ENCODE measurements around the gene CIP2A.
A peak's percentile ranks its signal among the peaks of the same experiment; 100 is the strongest.

CIP2A gene

DNA sequence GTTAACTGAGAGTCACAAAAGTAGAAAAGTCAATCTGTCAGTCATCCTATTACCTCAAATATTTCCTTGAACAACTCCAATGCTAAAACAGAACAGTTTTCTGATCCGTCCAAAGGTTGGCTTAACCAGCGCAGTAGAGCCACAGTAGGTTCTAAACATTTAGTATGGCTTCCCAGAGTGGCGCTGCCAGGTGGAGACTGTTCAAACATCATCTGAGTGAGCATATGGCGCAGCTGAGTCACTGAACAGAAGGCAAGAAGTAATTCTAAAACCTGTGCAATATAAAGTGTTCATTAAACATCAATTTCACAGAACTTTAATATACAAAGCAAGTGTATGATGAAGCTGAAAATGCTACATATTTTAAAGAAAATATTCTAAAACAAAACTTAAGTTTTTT lies 19.9 kb downstream of the CIP2A start:
- DNase-seq = no peak
- in situ Hi-C loops (cut with HindIII; ENCODE audit: low pct_ligation_motif_present, low pct_unique_long_range_greater_than_20kb, low sequenced_read_pairs) = no loop called here

DNA sequence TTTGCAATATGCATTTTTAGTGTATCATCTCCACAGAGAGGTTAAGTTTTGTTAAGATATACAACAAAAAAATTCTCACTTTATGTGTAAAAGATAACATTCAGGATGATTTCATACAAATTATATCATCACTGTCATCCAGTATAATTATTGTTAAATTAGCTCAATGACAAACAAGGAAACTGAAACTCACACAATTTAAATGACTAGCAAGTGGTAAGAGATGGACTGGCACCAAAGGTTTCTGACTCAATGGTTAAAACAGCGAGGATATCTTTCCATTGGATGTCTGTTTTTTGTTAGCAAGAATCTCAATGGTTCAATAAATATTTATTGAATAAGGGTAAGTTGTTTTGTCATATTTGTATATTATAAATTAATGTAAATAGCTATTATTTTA lies 22.6 kb downstream of the CIP2A start:
- no peak for DNase-seq
- in situ Hi-C loops (cut with HindIII; ENCODE audit: low pct_ligation_motif_present, low pct_unique_long_range_greater_than_20kb, low sequenced_read_pairs) = no loop called here

DNA sequence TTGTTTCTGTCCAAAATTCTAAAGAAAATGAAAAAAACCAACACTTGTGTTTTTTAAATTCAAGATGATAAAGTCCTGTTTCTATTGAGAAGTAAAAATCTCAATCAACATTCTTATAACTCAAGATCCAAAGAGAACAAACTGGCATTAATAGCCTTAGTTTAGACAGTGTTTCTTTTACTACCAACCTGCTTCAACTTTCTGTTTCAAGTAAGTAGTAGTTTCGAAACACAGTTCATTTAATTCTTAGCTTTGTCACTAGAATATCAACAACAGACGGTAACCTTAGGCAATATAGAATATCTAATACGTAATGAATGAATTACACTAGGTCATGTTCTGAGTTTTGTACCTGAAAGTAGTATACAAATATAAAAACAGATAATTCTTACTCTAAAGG lies 23.7 kb downstream of the CIP2A start:
- in situ Hi-C loops (cut with HindIII; ENCODE audit: low pct_ligation_motif_present, low pct_unique_long_range_greater_than_20kb, low sequenced_read_pairs) = no loop called here
- no peak for DNase-seq

GRCh38 chr3:108564564-108564963 lies 24.7 kb downstream of the CIP2A start:
- DNase-seq = no peak
- in situ Hi-C loops (cut with HindIII; ENCODE audit: low pct_ligation_motif_present, low pct_unique_long_range_greater_than_20kb, low sequenced_read_pairs) = no loop called here

DNA sequence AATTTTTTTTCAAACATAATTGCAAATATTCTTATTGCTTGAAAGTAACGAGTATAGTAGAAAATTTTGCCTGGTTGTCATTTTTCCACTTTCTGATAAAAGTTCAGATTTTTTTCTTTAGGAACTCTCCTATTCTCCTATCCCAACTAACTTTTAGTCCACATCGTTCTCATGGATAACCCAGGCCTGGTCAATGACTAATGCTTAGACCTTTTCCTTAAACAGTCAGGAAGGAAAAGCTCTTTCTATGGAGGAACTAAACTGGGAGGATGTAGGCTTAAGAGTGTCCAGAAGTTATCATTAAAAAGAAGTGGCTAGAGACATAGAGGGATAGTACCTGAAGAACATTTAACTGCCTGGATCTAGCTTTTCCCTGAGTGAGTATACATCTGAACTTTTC lies 26.7 kb downstream of the CIP2A start:
- in situ Hi-C loops (cut with HindIII; ENCODE audit: low pct_ligation_motif_present, low pct_unique_long_range_greater_than_20kb, low sequenced_read_pairs) = no loop called here
- no peak for DNase-seq

- no peak for DNase-seq
- in situ Hi-C loops (cut with HindIII; ENCODE audit: low pct_ligation_motif_present, low pct_unique_long_range_greater_than_20kb, low sequenced_read_pairs) = no loop called here
Observed at GRCh38 chr3:108555966-108556581, 33.2 kb downstream of the CIP2A start.

GRCh38 chr3:108554913-108555571 lies 34.2 kb downstream of the CIP2A start:
- in situ Hi-C loops (cut with HindIII; ENCODE audit: low pct_ligation_motif_present, low pct_unique_long_range_greater_than_20kb, low sequenced_read_pairs) = no loop called here
- DNase-seq = peak; percentile 38

DNA sequence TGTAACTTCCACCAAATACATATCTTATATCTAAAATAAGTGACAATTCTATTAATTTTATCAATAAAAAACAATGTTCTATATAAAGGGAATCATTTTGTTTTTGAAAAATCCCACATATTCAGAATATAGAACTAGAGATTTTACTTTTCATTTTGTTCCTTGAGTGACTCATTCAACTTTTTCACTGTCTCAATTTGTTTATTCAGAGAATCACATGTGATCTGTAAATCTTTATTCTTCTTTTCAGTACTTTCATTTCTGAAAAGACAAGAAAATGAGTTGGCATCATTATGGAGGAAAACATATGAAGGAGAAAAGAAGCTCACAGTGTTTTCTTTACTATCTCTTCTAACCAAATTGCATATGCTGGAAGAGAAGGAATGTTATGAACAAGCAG lies 35.0 kb downstream of the CIP2A start:
- in situ Hi-C loops (cut with HindIII; ENCODE audit: low pct_ligation_motif_present, low pct_unique_long_range_greater_than_20kb, low sequenced_read_pairs) = no loop called here
- peak; percentile 25 for DNase-seq

DNA sequence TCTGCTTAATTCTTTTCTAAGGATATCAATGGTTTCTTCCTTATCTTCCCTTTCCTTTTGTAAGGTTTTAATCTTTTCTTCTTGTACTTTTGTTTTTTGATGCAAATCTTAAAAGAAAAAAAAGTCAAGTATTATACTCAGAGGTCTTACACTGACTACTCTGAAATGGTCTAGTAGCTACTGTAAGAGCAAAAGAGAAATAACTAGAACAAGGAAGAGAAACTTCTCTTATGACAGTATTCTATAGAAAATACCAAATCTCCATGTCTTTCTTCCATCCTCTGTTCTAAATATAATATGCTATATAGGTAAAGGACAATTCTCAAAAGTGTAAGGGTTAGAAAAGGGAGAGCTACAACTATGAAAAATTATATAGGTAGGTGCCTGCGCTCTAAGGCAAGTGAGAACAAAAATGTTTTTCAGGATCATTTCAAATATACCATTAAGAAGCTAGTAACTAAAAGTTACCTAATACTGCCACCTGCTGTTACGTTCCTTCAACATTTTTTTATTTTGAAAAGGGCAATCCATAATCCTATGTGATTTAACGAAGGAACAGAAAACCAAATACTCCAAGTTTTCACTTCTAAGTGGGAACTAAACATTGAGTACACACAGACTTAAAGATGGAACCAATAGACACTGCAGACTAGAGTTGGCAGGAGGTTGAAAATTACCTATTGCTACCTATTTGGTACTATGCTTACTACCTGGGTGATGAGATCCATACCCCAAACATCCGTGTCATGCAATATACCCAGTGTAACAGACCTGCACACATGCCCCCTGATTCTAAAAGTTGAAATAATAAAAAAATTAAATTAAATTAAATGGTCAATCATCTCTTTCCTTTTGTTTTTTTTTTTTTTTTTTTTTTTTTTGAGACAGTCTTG lies 36.7 kb downstream of the CIP2A start:
- in situ Hi-C loops (cut with HindIII; ENCODE audit: low pct_ligation_motif_present, low pct_unique_long_range_greater_than_20kb, low sequenced_read_pairs) = no loop called here
- peak; percentile 61 for DNase-seq

- DNase-seq = no peak
- in situ Hi-C loops (cut with HindIII; ENCODE audit: low pct_ligation_motif_present, low pct_unique_long_range_greater_than_20kb, low sequenced_read_pairs) = no loop called here
Observed at GRCh38 chr3:108548886-108549285, 40.4 kb downstream of the CIP2A start.

- DNase-seq = no peak
- in situ Hi-C loops (cut with HindIII; ENCODE audit: low pct_ligation_motif_present, low pct_unique_long_range_greater_than_20kb, low sequenced_read_pairs) = no loop called here
Observed at GRCh38 chr3:108548304-108548703, 40.9 kb downstream of the CIP2A start.

DNA sequence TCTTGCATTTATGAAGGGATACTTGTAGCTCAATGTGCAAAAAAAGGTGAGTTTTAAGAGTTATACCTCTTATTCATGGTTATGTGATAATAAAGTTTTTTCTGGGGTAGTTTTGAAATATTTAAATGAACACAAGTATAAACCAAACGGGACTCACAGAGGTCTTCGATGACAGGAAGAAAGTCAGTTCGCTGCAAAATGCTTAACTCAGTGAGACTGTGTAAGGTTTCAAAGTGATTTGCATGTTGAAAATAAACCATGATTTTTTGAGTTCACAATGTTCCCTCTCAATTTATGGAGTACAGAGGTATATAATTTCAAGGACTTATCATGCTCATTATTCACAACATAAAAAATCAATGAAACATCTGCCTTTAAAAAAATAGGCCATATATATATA lies 42.5 kb downstream of the CIP2A start:
- DNase-seq = no peak
- in situ Hi-C loops (cut with HindIII; ENCODE audit: low pct_ligation_motif_present, low pct_unique_long_range_greater_than_20kb, low sequenced_read_pairs) = no loop called here

- in situ Hi-C loops (cut with HindIII; ENCODE audit: low pct_ligation_motif_present, low pct_unique_long_range_greater_than_20kb, low sequenced_read_pairs) = no loop called here
- DNase-seq = no peak
Observed at GRCh38 chr3:108546247-108546646, 43.0 kb downstream of the CIP2A start.

GRCh38 chr3:108538083-108538482 lies 51.2 kb downstream of the CIP2A start:
- in situ Hi-C loops (cut with HindIII; ENCODE audit: low pct_ligation_motif_present, low pct_unique_long_range_greater_than_20kb, low sequenced_read_pairs) = no loop called here

DNA sequence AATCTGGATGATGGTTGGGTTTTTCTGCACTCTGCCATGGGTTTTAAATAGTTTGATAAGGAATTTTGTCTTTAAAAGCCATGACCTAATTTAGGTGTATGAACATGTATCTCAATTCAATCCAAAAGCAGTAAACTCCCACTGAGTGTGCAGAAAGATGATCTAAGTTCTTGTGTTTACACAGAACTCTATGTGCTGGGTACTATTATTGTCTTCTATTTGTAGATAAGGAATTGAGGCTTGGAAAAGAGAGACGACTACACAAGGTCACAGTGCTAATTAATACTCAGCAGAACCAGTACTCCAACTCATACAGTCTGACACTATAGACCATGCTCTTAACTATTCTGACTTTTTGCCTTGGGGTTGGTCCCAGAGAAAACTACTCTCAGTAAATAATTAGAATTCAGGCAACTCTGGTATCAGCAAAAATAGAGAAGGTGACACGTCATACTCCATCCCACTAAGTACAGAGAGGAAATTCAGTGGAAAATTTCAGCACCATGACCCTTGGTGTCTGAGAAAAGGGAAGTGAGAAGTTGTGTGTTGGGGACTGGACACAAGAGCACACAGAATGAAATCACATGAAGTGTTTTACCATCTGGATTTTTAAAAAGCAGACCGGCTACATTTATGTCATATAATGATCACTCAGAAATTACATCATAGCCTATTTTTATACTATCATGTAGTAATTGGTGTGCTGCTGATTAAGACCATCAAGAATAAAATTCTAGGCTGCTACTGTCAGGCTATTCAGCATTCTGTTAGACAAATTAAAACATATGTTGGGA lies 60.6 kb downstream of the CIP2A start:
- in situ Hi-C loops (cut with HindIII; ENCODE audit: low pct_ligation_motif_present, low pct_unique_long_range_greater_than_20kb, low sequenced_read_pairs) = no loop called here
- no peak for DNase-seq

More at GRCh38 chr3:108538083-108538482, 51.2 kb downstream of the CIP2A start:
- no peak for DNase-seq

DNA sequence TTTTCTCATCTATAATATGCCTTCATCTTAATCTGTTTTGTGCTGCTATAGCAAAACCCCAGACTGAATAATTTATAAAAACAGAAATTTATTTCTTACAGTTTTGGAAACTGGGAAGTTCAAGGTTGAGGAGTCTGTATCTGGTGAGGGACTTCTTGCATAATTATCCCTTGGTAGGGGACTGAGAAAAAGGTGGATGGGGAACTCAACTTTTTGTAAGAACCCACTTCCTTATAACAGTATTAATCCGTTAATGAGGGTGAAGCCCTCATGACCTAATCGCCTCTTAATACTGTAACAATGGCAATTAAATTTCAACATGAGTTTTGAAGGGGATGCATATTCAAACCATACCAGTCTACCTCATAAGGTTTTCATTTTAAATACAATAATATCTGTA lies 61.4 kb downstream of the CIP2A start:
- no peak for DNase-seq
- in situ Hi-C loops (cut with HindIII; ENCODE audit: low pct_ligation_motif_present, low pct_unique_long_range_greater_than_20kb, low sequenced_read_pairs) = no loop called here

- no peak for DNase-seq
- in situ Hi-C loops (cut with HindIII; ENCODE audit: low pct_ligation_motif_present, low pct_unique_long_range_greater_than_20kb, low sequenced_read_pairs) = no loop called here
Observed at GRCh38 chr3:108527109-108527508, 62.1 kb downstream of the CIP2A start.

DNA sequence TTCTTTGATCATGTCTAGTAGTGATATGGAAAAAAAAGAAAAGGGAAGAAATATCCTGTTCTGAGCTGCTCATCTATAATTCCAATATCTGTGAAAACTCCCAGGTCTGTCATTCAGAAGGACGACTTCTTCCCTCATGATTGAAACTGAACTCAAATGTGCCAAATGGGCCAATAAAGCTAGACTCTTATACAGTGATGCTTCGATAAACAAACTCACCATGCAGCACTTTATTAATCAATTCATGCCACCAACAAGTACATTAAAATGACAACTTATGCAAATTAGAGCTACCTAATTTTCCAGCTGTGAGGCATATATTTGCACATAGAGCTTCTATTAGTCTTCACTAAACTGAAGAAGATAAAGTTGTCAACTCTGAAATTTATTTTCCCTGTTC lies 63.3 kb downstream of the CIP2A start:
- DNase-seq = no peak
- in situ Hi-C loops (cut with HindIII; ENCODE audit: low pct_ligation_motif_present, low pct_unique_long_range_greater_than_20kb, low sequenced_read_pairs) = no loop called here

- in situ Hi-C loops (cut with HindIII; ENCODE audit: low pct_ligation_motif_present, low pct_unique_long_range_greater_than_20kb, low sequenced_read_pairs) = no loop called here
- no peak for DNase-seq
Observed at GRCh38 chr3:108525256-108525655, 64.0 kb downstream of the CIP2A start.
